Neutrophil (primary cell): ENCODE data around the gene GIMD1.

ENCODE experiments used
- H3K27ac ChIP-seq: fragments of 200-600 bp; sonication (generic); 2 replicates; pipeline ENCODE4 v1.5.1; 2016; ENCODE audit warnings: mild to moderate bottlenecking, moderate library complexity
- H3K27me3 ChIP-seq: fragments of 200-600 bp; sonication (generic); 2 replicates; pipeline ENCODE4 v1.6.0; 2016; ENCODE audit warnings: mild to moderate bottlenecking
- H3K36me3 ChIP-seq: fragments of 200-600 bp; sonication (generic); 2 replicates; pipeline ENCODE4 v1.5.1; 2017
- H3K4me1 ChIP-seq, 2 experiments: fragments of 200-600 bp in 1 of 2; sonication (generic) in 1 of 2; 1 replicate in 1 of 2; 2 replicates in 1 of 2; pipeline versions ENCODE4 v1.5.1 to v1.6.1; 2013 to 2016; ENCODE audit warnings: low read depth in 1 of 2, low read length in 1 of 2, mild to moderate bottlenecking in 1 of 2, moderate library complexity in 1 of 2; ENCODE audit not compliant: control insufficient read depth in 1 of 2, insufficient read depth in 1 of 2
- H3K4me3 ChIP-seq, 2 experiments: fragments of 200-600 bp in 1 of 2; sonication (generic) in 1 of 2; 1 replicate in 1 of 2; 2 replicates in 1 of 2; pipeline ENCODE4 v1.5.1; 2013 to 2016; ENCODE audit warnings: low read depth in 1 of 2, low read length in 1 of 2, mild to moderate bottlenecking in 1 of 2, moderate library complexity in 1 of 2
- H3K9me3 ChIP-seq: fragments of 200-600 bp; sonication (generic); 2 replicates; pipeline ENCODE4 v1.5.1; 2016
- TF ChIP-seq, protein P1 (sequence below): fragments of 200-600 bp; sonication (generic); IDR thresholded peaks from 2 replicates; pipeline ENCODE4 v1.5.1; 2016; ENCODE audit warnings: antibody characterized with exemption

The GIMD1 gene

DNA sequence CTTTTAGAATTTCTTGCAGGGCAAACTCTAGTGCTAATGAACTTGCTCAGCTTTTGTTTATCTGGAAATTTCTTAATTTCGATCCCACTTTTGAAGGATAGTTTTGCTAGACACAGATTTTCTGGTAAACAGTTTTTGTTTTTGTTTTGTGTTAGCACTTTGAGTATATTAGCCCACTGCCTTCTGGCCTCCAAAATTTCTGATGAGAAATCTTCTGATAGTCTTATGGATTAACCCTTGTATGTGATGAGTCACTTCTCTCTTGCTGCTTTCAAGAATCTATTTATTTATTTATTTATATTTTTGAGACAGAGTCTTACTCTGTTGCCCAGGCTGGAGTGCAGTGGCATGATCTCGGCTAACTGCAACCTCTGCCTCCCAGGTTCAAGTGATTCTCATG is 27.0 kb upstream of the GIMD1 start:
- H3K4me1 ChIP-seq = no peaks in the 10 kb centered on the region
- no peaks in the 10 kb centered on the region for H3K9me3 ChIP-seq
- no peak overlapping the region for H3K27ac ChIP-seq
- H3K4me3 ChIP-seq = no peak overlapping the region
- H3K36me3 ChIP-seq = no peaks in the 10 kb centered on the region
- TF ChIP-seq, protein P1, sequence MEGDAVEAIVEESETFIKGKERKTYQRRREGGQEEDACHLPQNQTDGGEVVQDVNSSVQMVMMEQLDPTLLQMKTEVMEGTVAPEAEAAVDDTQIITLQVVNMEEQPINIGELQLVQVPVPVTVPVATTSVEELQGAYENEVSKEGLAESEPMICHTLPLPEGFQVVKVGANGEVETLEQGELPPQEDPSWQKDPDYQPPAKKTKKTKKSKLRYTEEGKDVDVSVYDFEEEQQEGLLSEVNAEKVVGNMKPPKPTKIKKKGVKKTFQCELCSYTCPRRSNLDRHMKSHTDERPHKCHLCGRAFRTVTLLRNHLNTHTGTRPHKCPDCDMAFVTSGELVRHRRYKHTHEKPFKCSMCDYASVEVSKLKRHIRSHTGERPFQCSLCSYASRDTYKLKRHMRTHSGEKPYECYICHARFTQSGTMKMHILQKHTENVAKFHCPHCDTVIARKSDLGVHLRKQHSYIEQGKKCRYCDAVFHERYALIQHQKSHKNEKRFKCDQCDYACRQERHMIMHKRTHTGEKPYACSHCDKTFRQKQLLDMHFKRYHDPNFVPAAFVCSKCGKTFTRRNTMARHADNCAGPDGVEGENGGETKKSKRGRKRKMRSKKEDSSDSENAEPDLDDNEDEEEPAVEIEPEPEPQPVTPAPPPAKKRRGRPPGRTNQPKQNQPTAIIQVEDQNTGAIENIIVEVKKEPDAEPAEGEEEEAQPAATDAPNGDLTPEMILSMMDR = no peak
- H3K27me3 ChIP-seq = no peaks in the 10 kb centered on the region

DNA sequence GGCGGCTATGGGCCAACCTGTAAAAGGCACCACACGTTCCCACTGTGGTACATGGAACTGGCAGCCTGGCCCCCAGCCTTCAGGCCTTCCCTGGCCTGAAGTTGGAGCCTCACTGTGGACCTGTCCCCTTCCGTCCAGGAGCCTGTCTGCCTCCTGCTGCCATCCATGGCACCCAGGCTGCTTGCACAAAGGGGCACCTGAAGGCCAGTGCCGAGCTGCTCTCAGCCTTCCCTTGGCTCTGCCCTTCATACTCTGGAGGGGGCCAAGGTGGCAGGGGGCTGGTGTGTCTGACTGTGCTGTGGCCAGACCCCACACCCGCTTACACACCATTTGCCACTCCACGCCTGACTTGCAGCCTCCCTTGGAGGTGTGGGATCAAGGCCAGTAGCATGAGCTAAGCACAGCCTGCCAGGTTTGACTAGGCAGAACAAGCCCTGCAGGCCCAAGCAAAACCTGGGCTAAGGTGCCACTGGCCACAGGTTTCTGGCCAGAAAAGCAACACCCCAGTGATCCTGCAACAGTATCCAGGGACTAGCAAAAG is 17.3 kb upstream of the GIMD1 start:
- no peaks in the 10 kb centered on the region for H3K27me3 ChIP-seq
- H3K27ac ChIP-seq = no peak overlapping the region
- H3K36me3 ChIP-seq = no peaks in the 10 kb centered on the region
- no peak overlapping the region for H3K4me3 ChIP-seq
- TF ChIP-seq, protein P1 = no peak
- no peaks in the 10 kb centered on the region for H3K9me3 ChIP-seq
- H3K4me1 ChIP-seq = no peaks in the 10 kb centered on the region

DNA sequence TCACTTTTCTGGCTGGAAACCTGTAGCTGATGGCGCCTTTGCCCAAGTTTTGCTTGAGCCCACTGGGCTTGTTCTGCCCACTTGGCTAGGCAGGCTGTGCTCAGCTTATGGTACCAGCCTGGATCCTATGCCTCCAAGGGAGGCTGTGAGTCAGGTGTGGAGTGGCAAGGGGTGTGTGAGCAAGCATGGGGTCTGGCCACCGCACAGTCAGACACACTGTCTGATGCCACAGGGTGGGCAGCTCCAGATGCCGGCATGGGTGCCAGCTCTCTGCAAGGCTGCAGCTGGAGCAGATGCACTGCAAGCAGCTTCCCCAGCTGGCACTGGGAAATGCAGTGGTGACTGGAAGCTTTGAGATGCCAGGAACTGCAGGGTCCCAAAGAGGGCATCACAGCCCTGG is 16.3 kb upstream of the GIMD1 start:
- TF ChIP-seq, protein P1 = no peak
- H3K27me3 ChIP-seq = no peaks in the 10 kb centered on the region
- H3K36me3 ChIP-seq = no peaks in the 10 kb centered on the region
- no peak overlapping the region for H3K27ac ChIP-seq
- H3K4me3 ChIP-seq = no peak overlapping the region
- H3K4me1 ChIP-seq = no peaks in the 10 kb centered on the region
- no peaks in the 10 kb centered on the region for H3K9me3 ChIP-seq

DNA sequence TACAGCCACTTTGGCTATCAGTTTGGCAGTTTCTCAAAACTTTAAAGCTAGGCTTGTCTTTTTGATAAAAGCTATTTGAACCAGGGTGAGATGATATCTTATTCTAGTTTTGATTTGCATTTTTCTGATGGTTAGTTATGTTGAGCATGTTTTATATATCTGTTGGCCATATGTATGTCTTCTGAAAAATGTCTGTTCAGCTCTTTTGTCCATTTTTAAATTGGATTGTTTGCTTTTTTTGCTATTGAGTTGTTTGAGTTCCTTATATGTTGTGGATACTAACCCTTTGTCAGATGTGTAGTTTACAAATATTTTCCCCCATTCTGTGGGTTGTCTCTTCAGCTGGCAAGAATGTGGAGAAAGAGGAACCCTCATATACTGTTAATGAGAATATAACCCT is 11.6 kb upstream of the GIMD1 start:
- Histone ChIP-seq H3K36me3 (no peaks in the 10 kb centered on the region), H3K4me1 (no peaks in the 10 kb centered on the region), H3K4me3 (no peak overlapping the region), H3K27ac (no peak overlapping the region), H3K9me3 (no peaks in the 10 kb centered on the region), H3K27me3 (no peaks in the 10 kb centered on the region)
- TF ChIP-seq, protein P1 = no peak

- TF ChIP-seq, protein P1 = no peak
- Histone ChIP-seq H3K36me3 (no peaks in the 10 kb centered on the region), H3K9me3 (no peaks in the 10 kb centered on the region), H3K4me3 (no peak overlapping the region), H3K4me1 (no peaks in the 10 kb centered on the region), H3K27me3 (peaks cover 41% of the 10 kb centered on the region), H3K27ac (no peak overlapping the region)
These were observed 4.4 kb upstream of the GIMD1 start for GRCh38 chr4:106373026-106373425.

DNA sequence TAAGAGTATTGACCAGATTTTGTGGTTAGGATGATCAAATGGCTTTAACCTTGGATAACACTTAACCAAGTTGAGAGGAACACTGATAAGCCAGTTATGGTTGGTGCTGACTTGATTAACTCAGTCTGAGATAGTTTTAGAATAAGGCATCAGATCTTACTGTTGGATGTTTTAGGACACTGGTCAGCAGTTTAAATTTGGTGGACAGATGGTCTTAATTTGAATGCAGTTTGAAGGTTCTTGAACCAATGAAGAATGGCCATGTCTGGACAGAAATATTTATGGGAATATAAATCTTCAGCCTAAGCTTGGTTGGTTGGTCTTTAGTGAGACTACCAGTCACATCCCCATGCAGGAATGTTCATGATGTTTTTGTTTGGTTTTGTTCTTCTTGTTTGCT is 2.6 kb upstream of the GIMD1 start:
- H3K27ac ChIP-seq = no peak overlapping the region
- no peaks in the 10 kb centered on the region for H3K4me1 ChIP-seq
- no peaks in the 10 kb centered on the region for H3K9me3 ChIP-seq
- TF ChIP-seq, protein P1 = no peak
- peaks cover 41% of the 10 kb centered on the region for H3K27me3 ChIP-seq
- H3K4me3 ChIP-seq = no peak overlapping the region
- H3K36me3 ChIP-seq = no peaks in the 10 kb centered on the region
